Raji (cell line): ENCODE measurements around the gene RSPH9.

Experiments used
- POLR2A ChIP-seq: IDR thresholded peaks from 2 replicates; pipeline ENCODE4 v1.6.1; 2011; ENCODE audit warnings: low read depth, low read length, control low read depth; ENCODE audit not compliant: insufficient read depth

Gene RSPH9

DNA sequence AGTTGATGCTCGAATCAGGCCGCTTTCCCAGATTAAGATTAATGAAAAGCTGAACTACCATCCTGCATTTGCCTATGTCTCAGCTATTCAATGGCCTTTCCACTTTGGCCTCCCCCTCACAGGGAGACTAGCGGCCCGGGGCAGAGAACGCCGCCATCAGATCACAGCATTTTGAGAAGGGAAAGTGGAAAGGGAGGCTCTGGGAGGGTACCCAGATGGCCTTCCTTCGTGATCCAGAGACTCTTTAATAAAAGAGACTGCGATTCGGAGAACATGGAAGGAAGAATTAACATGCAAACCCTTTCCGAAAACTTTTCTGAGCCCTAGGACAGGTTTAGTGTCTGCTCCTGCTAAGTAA lies 42.2 kb downstream of the RSPH9 start:
- no peak for TF ChIP-seq POLR2A

DNA sequence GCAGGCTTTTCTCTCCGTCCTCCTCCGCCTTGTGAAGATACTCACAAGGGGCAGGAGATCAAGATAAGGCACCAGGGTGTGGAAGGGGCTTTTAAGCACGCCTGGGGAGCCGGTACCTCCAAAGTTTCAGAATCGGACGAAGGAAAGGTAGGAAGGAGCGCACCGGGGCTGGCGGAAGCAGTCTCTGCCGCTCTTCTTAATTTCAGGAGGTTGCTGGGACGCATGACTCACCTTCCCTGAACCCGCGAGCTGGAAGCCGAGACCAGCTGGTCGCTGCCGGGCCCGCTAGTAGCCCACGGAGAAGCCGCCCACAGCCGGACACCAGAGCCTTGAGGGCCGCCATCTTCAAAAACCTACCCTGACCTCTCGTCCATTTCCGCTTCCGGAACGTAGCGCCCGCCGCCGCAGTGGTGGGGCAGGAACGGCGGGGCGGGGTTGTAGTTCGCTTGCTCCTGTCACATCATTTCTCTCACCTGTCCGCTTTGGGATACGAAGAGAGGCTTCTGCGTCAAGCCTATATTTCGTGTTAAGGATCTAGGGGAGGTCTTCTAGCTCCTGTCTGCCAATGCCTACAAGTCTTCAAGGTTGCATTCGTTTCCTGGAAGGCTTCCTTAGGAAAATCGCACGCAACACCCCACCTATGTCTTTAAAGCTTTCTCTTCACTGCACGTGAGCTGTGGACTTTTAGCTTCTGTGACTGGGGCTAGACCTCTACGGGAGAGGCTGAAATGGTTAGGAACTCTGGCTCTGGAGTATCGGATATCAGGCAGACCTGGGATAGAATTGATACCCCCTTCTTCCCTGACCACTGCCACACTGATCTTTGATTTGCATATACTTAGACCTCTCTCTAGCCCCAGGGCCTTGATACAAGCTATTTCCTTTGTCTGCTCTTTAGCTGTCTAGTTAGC lies 42.9 kb downstream of the RSPH9 start, which contains the start of gene MRPS18A:
TSS of gene MRPS18A (minus strand) at position 355 of the 911 bp plus-strand sequence. CDS start at position 343, 12 bp downstream.
- TF ChIP-seq POLR2A = peak; percentile 89

DNA sequence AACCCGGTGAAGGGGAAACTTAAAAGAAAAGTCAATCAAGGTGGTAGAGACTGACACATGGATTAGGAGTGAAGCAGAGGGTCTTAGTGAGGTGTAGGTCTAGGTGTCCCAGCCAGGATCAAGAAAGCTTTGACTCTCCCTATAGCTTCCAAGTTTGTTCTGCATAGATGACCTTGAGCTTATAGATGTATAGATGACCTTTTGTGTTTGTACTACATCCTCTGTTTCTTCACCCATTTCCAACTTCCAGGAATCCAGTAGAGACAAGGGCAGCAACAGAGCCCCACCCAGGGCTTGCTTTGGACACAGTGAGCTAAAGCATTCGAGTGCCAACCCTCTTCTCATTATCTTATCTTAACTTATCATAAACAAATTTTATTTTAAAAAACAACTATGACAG lies 44.6 kb downstream of the RSPH9 start:
- TF ChIP-seq POLR2A = no peak

DNA sequence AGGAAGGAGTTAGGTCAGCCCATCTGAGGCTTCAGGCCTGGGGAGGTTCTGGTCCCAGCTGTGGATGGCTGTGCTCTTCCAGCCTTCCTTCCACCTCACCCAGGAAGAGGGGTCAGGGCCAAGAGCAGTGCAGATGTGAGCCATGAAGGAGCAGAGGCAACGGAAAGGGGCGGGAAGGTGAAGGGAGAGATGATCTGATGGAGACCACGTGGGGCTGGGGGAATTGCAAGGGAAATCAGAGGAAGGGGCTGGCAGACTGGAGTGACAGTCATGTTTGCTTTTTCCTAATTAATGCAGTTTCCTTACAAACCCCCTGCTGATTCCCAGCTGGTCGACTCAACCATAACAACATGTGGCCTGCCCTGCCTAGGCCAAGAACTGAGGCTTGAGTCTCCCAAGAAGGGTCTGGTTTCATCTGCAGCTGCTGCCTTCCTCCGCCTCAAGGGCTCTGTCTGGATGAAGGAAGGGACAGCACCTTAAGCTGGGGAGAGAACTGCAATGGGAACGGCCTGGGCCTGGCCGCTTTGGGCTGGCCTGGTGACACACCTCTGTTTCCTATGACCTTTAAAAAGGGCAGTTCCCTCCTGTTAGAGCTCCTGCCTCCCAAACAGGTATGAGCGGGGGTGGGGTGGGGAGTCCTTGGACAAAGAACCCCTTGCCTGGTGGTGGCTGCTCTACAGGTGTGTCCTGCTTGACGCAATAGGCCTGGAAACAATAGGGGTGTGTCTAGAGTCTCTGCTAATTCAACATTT lies 50.6 kb downstream of the RSPH9 start:
- no peak for TF ChIP-seq POLR2A

DNA sequence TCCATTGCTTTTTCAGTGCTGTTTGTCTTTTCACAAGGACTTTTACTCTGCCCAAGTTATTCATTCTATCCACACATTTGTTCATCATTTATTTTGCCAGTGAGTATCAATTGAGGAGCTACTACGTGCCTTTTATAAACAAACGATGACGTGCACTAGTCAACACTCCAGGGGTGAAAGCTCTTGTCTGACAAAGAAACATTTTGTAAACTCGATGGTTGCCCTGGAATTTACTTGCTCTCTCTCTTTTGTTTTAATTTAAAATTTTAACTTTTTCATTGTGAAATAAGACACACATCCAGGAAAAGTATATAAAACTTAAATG lies 51.1 kb downstream of the RSPH9 start:
- TF ChIP-seq POLR2A = no peak

DNA sequence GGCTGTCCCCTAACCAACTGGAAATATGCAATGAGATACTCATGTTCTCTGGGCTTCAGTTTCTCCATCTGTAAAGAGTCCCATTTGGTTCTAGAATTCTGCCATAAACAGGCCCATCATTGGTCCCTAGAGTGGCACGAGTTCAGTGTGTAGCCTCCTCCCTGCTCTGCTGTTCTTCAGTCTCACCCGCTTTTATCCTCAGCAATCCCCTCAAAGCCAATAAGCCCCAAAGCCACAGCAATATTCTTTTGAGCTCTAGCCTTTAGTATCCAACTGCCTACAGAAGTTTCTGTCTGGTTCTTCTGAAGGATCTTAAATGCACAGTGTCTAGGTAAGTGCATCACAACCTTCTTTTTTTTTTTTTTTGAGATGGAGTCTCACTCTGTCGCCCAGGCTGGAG lies 52.6 kb downstream of the RSPH9 start:
- TF ChIP-seq POLR2A = no peak

DNA sequence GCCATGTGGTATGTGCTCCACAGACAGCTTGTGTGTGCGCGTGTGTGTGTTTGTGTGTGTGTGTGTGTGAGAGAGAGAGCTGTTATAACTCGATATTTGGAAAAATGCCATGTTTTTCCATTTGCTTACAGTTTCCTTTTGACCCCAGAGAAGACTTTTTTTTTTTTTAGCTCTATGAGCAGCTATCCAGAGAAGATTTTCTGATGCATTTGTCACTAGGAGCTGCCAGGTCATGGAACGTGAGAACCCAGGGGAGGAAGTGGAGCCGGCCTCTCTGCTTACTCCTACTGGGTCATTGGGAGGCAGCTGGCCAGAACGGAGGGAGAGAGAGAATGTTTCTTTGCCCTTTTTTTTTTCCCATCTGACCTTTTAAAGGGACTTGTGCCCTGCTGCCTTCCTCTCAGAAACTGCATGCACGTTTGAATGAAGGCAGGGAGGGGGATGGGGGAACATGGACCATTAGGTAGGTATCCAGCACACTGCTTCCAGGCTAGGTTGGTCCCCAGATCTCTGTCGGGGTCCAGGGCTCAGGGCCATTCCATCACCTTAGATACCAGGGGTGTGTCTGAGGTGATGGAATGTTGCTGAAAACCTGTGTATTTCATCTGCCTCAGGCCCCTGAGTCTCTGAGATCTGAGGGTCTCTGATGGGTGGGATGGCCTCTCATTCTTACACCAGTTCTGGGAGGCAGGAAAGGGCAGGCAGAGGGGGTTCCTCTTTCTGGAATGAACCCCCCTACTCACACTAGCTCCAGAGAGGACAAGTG lies 53.9 kb downstream of the RSPH9 start:
- TF ChIP-seq POLR2A = no peak

DNA sequence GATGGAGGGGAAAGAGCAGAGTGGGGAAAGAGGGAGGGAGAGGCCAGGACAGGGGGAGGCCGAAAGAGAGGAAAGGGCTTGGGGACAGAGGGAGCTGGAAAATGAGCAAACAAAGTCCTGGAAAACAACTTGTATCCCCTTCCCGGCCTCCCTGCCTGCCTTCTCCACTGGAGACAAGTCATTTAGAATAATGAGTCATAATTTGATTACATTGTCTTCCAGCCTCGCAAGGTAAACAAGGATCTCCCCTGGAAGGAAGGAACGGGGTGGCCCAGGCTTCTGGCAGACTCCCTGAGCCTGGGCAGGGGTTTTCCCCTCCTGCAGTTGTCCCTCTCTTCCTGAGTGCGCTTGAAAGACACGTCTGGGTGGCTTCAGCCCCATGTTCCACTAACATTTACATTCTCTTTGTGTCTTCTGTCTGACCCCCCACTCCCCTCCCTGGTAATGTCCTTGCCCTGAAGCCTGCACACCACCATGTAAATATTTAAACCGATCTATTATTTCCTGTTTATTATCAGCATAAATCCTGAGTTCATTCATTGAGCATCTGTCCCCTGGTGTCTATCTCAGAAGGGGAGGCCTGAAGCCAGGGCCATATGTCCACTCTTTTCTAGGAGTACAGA lies 54.8 kb downstream of the RSPH9 start:
- TF ChIP-seq POLR2A = no peak

DNA sequence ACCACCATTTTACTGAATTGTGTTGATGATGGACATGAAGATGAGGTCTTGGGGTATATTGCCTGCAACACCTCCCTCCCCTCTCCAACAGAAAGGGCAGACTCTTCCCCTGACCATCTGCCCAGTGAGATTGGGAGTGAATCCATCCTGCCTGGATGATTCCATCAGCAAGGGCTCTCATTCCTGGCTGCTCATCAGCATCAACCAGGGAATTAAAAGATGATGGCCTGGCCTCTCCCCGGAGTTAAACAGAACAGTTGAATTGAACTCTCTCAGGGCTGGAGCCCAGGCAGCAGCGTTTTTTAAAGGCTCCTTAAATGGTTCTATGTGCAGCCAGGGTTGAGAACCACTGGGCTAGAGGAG lies 57.3 kb downstream of the RSPH9 start:
- TF ChIP-seq POLR2A = no peak

DNA sequence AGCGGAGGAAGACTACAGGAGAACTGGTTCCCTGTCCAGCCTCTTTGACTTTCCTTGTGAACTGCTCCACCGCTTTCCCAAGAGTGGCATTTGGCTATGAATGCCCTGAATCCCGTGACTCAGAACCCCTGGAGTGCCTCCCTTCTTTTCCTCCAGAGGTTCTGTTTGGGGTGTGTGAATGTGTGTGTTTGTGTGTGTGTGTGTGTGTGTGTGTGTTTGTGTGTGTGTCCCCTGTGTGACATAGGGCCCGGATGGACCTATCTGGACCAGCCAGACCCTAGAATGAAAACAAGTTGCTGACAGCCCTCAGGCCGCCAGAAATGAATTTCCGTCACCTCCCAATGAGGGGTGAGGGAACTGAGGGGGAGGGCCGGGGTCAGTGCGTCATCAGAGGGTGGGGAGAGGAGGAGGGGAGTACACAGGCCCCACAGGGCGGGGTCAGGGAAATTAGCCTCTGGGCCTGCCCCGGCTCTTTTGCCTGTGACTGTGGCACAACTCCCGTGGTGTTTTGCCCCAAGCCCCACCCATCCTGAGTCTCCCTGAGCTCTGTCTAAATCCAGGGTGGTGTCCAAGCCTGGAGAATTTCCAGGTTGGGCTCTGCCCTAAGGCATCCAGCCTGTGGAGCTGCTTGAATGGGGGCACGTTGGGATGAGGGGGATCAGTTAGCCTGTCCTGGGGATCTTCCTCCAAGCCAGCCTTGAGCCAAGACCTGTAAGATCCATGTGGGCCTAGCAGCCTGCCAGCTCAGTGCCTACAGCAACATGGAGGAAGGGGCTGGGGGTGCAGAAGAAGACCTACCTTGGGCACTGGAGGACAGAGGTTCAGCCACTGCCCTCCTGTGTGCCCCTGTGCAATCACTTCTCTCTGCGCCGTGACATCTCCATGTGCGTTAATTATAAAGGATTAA lies 58.0 kb downstream of the RSPH9 start:
- no peak for TF ChIP-seq POLR2A

DNA sequence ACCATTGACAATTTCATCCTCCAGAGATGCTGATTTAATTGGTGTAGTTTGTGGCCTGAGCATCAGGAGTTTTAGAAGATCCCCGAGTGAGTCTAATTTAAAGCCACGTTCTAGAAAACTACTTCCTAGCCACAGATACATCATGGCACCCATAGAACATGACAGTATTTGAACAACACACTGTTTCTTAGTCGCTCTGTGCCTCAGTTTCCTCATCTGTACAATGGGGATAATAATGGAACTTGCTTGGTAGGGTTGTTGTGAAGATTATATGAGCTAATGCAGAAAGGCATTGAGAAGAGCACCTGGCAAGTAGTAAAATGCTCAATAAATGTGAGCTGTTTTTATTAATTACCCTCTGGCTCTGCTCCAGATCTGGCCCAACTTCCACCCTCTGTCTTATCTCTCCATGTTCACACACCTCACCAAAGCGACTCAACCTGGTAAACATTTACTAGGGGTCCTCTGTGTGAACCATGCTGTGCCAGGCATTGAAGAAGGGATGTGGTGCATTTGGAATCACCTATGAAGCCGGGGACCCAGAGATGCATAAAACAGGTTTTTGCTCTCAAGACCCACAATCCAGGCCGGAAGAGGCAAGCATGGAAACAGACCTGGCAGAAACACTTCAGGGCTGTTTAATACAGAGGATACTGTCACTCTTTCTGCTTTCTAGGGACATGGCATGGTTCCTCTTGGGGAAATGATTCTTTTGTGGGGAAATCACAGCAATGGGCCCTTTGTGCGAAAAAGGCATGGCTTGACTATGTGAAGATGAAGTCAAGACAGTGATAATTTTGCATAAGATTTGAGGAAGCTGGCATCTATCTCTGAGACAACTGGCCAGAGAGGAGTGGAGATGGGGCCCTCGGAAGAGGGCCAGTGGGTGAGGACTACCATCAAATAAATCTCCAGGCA lies 58.9 kb downstream of the RSPH9 start:
- TF ChIP-seq POLR2A = no peak

DNA sequence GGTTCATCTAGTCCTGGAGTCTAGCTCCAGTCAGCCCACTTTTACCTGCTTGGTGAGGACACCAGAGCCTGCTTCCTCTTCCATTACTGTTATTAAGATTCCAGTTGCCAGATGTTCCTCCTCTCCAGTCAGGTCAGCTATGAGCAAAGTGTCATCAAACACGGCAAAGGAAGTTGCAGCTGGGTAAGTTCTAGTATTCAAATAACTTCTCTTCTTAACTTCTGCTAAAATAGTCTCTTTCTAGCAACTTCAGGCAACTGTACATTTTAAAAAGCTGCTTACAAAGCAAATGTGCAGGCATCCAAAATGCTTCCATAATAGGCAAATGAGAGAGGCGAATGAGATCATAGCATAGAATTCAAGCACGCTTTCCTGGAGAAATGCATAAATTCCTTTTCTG lies 61.2 kb downstream of the RSPH9 start:
- no peak for TF ChIP-seq POLR2A

DNA sequence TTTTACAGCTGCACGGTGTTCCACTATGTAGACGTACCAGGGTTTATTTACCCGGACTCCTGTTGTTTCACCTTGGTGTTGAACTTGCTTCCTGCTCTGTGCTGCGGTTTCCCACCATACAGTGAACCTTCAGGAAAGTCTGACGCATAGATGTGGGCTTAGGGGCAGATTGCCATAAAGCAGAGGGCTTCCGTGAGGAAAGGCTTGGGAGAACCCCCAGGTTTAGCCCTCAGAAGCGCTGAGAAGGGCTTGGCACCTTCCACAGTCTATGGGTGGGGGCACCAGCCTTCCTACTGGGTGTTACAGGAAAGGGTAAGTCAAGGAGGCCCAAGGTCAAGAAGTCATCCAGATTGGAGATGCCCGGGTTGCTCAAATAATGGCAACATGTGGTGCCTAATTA lies 62.0 kb downstream of the RSPH9 start:
- TF ChIP-seq POLR2A = no peak
